Measurements from ENCODE around the gene SLC4A7.

The SLC4A7 gene

DNA sequence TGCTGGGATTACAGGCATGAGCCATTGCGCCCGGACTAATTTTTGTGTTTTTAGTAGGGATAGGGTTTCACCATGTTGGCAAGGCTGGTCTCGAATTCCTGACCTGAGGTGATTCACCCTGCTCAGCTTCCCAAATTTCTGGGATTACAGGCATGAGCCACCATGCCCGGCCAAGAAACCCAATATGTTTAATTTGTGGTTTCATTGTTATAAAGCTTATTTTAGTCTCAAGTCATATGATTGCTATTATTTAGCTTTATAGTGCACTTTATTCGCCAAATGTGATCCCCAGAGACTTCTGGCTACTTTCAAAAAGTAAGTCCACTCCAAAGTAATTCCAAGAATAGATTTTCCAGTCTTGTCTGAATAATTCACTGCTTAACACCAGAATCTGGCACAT lies 19.3 kb upstream of the SLC4A7 start (continued):
- TF ChIP-seq KLF7 (tag by site-specific recombination; IDR thresholded peaks at IDR 0.05; ENCODE audit: borderline replicate concordance), result no peak
- TF ChIP-seq, protein P1, sequence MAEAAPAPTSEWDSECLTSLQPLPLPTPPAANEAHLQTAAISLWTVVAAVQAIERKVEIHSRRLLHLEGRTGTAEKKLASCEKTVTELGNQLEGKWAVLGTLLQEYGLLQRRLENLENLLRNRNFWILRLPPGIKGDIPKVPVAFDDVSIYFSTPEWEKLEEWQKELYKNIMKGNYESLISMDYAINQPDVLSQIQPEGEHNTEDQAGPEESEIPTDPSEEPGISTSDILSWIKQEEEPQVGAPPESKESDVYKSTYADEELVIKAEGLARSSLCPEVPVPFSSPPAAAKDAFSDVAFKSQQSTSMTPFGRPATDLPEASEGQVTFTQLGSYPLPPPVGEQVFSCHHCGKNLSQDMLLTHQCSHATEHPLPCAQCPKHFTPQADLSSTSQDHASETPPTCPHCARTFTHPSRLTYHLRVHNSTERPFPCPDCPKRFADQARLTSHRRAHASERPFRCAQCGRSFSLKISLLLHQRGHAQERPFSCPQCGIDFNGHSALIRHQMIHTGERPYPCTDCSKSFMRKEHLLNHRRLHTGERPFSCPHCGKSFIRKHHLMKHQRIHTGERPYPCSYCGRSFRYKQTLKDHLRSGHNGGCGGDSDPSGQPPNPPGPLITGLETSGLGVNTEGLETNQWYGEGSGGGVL (tag by site-specific recombination; IDR thresholded peaks at IDR 0.05), result no peak
- TF ChIP-seq REPIN1 (tag by site-specific recombination; IDR thresholded peaks at IDR 0.05; ENCODE audit: low read depth), result no peak
- no peak for TF ChIP-seq ZNF510 (tag by site-specific recombination; IDR thresholded peaks at IDR 0.05; ENCODE audit: insufficient replicate concordance)
- TF ChIP-seq ZNF610 (tag by site-specific recombination; IDR thresholded peaks at IDR 0.05; ENCODE audit: borderline replicate concordance), result no peak
- no peak for TF ChIP-seq ZNF112 (tag by site-specific recombination; IDR thresholded peaks at IDR 0.05)
- TF ChIP-seq ZBTB1 (tag by site-specific recombination; IDR thresholded peaks at IDR 0.05), result no peak
- no peak for TF ChIP-seq SP2 (tag by site-specific recombination; IDR thresholded peaks at IDR 0.05)

DNA sequence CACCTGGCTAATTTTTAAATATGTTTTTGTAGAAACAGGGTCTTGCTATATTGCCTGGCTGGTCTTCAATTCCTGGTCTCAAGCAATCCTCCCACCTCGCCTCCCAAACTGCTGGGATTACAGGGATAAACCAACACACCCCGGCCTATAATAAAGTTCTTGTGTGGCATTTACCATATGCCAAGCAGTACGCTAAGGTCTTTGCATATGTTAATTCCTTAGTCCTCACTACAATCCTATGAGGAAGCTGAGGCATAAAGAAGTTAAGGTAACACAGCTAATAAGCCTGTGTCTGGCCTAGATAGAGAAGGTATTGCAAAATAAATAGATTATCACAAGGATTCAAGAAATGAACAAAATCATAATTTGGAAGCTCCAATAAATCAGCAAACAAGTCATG lies 17.6 kb upstream of the SLC4A7 start:
- H3K4me1 ChIP-seq (ENCODE audit: control insufficient read depth, insufficient read depth, low read length), result no peaks in the 10 kb centered on the region
- TF ChIP-seq ZFP41 (tag by site-specific recombination; IDR thresholded peaks at IDR 0.05; ENCODE audit: borderline replicate concordance), result no peak
- TF ChIP-seq ZNF558 (tag by site-specific recombination; IDR thresholded peaks at IDR 0.05), result no peak
- TF ChIP-seq, protein P2, sequence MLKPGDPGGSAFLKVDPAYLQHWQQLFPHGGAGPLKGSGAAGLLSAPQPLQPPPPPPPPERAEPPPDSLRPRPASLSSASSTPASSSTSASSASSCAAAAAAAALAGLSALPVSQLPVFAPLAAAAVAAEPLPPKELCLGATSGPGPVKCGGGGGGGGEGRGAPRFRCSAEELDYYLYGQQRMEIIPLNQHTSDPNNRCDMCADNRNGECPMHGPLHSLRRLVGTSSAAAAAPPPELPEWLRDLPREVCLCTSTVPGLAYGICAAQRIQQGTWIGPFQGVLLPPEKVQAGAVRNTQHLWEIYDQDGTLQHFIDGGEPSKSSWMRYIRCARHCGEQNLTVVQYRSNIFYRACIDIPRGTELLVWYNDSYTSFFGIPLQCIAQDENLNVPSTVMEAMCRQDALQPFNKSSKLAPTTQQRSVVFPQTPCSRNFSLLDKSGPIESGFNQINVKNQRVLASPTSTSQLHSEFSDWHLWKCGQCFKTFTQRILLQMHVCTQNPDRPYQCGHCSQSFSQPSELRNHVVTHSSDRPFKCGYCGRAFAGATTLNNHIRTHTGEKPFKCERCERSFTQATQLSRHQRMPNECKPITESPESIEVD (tag by site-specific recombination; IDR thresholded peaks at IDR 0.05), result no peak
- TF ChIP-seq ZNF514 (tag by site-specific recombination; IDR thresholded peaks at IDR 0.05), result no peak
- TF ChIP-seq ZIC2 (tag by site-specific recombination; IDR thresholded peaks at IDR 0.05), result no peak
- TF ChIP-seq, protein P3, sequence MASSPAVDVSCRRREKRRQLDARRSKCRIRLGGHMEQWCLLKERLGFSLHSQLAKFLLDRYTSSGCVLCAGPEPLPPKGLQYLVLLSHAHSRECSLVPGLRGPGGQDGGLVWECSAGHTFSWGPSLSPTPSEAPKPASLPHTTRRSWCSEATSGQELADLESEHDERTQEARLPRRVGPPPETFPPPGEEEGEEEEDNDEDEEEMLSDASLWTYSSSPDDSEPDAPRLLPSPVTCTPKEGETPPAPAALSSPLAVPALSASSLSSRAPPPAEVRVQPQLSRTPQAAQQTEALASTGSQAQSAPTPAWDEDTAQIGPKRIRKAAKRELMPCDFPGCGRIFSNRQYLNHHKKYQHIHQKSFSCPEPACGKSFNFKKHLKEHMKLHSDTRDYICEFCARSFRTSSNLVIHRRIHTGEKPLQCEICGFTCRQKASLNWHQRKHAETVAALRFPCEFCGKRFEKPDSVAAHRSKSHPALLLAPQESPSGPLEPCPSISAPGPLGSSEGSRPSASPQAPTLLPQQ (tag by site-specific recombination; IDR thresholded peaks at IDR 0.05), result no peak
- TF ChIP-seq ZNF2 (tag by site-specific recombination; IDR thresholded peaks at IDR 0.05), result no peak
- no peak for TF ChIP-seq ZBTB48 (tag by site-specific recombination; IDR thresholded peaks at IDR 0.05)
- no peak for TF ChIP-seq ZNF146 (tag by site-specific recombination; IDR thresholded peaks at IDR 0.05)
- no peak for TF ChIP-seq ZNF596 (tag by site-specific recombination; IDR thresholded peaks at IDR 0.05)
- TF ChIP-seq ZNF621 (tag by site-specific recombination; IDR thresholded peaks at IDR 0.05), result no peak
- TF ChIP-seq ZNF707 (tag by site-specific recombination; IDR thresholded peaks at IDR 0.05), result no peak
- TF ChIP-seq, protein P4, sequence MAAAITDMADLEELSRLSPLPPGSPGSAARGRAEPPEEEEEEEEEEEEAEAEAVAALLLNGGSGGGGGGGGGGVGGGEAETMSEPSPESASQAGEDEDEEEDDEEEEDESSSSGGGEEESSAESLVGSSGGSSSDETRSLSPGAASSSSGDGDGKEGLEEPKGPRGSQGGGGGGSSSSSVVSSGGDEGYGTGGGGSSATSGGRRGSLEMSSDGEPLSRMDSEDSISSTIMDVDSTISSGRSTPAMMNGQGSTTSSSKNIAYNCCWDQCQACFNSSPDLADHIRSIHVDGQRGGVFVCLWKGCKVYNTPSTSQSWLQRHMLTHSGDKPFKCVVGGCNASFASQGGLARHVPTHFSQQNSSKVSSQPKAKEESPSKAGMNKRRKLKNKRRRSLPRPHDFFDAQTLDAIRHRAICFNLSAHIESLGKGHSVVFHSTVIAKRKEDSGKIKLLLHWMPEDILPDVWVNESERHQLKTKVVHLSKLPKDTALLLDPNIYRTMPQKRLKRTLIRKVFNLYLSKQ (tag by site-specific recombination; IDR thresholded peaks at IDR 0.05; ENCODE audit: borderline replicate concordance), result no peak
- no peak for TF ChIP-seq ZNF76 (tag by site-specific recombination; IDR thresholded peaks at IDR 0.05; ENCODE audit: borderline replicate concordance, low read depth)
- no peak for TF ChIP-seq ZNF416 (tag by site-specific recombination; IDR thresholded peaks at IDR 0.05)
- H3K9me3 ChIP-seq (ENCODE audit: control insufficient read depth, insufficient read depth, low read depth, low read length), result no peaks in the 10 kb centered on the region
- no peak overlapping the region for H3K27ac ChIP-seq (ENCODE audit: extremely low read depth, low read depth, low read length)
- CTCF ChIA-PET, result no interaction called here
- no peaks in the 10 kb centered on the region for H3K36me3 ChIP-seq (ENCODE audit: control insufficient read depth in 2 of 2, insufficient read depth in 1 of 2, low read length in 2 of 2)
- no peak overlapping the region for H3K4me3 ChIP-seq (ENCODE audit: low read depth, low read length)
- POLR2A ChIA-PET, result interaction anchor here (0.7 kb wide), 1 partner anchor 29 kb away, joined by 3 read pairs; no protein-coding TSS in a partner anchor
